HCT116 (cell line): Measurements from ENCODE around the gene CDH4.

Experiments
- CEBPB ChIP-seq: IDR thresholded peaks from 2 replicates; pipeline ENCODE4 v1.6.1; 2012; ENCODE audit warnings: low read depth
- CTCF ChIP-seq, 3 experiments: fragments of 200-600 bp in 1 of 3; sonication (generic) in 1 of 3; IDR thresholded peaks in 2 of 3; conservative IDR thresholded peaks in 1 of 3; 2 replicates each; pipeline ENCODE4 v1.5.1; 2012 to 2017; ENCODE audit warnings: low read depth in 2 of 3, low read length in 2 of 3, antibody characterized with exemption in 1 of 3, borderline replicate concordance in 1 of 3, control low read depth in 1 of 3, mild to moderate bottlenecking in 1 of 3, mixed read lengths in 1 of 3, mixed run types in 1 of 3, moderate library complexity in 1 of 3; ENCODE audit not compliant: insufficient read depth in 1 of 3
- EGR1 ChIP-seq: IDR thresholded peaks from 2 replicates; pipeline ENCODE4 v1.6.1; 2012; ENCODE audit warnings: low read depth
- EZH2 ChIP-seq: fragments of 200-600 bp; sonication (generic); IDR thresholded peaks from 2 replicates; pipeline ENCODE4 v1.6.1; 2017; ENCODE audit warnings: antibody characterized with exemption, mixed run types
- EZH2phosphoT487 ChIP-seq: fragments of 200-600 bp; IDR thresholded peaks from 2 replicates; pipeline ENCODE4 v1.6.1; 2018; ENCODE audit warnings: antibody characterized with exemption, borderline replicate concordance
- FOSL1 ChIP-seq: IDR thresholded peaks from 2 replicates; pipeline ENCODE4 v1.6.1; 2012; ENCODE audit warnings: low read depth
- POLR2A ChIP-seq: IDR thresholded peaks from 2 replicates; pipeline ENCODE4 v1.7.0; 2011; ENCODE audit warnings: borderline replicate concordance; ENCODE audit not compliant: insufficient read depth, insufficient read length; ENCODE audit errors: extremely low read depth
- POLR2AphosphoS5 ChIP-seq: IDR thresholded peaks from 2 replicates; pipeline ENCODE4 v1.6.1; 2011; ENCODE audit warnings: mild to moderate bottlenecking, low read depth, low read length, moderate library complexity
- SIN3A ChIP-seq: IDR thresholded peaks from 2 replicates; pipeline ENCODE4 v1.6.1; 2012; ENCODE audit warnings: low read depth
- SP1 ChIP-seq: IDR thresholded peaks from 2 replicates; pipeline ENCODE4 v1.6.1; 2012; ENCODE audit warnings: low read depth
- YY1 ChIP-seq: IDR thresholded peaks from 2 replicates; pipeline ENCODE4 v1.6.1; 2011; ENCODE audit warnings: low read length, low read depth, moderate library complexity, mild to moderate bottlenecking; ENCODE audit not compliant: insufficient replicate concordance; ENCODE audit errors: extremely low read depth
- ZNF274 ChIP-seq: fragments of 200-500 bp; sonication (Bioruptor generic); IDR thresholded peaks from 2 replicates; pipeline ENCODE4 v1.6.1; 2014; ENCODE audit warnings: mild to moderate bottlenecking, low read depth, low read length, inconsistent platforms

- no peak for TF ChIP-seq POLR2A
- no peak for TF ChIP-seq CTCF (IDR thresholded peaks at IDR 0.05 in 2 of 3, conservative IDR thresholded peaks at IDR 0.05 in 1 of 3; ENCODE audit: borderline replicate concordance in 1 of 3, insufficient read depth in 1 of 3, low read depth in 2 of 3, low read length in 2 of 3)
- TF ChIP-seq EGR1: no peak
- no peak for TF ChIP-seq EZH2
- no peak for TF ChIP-seq YY1
- TF ChIP-seq POLR2AphosphoS5: no peak
- TF ChIP-seq EZH2phosphoT487: no peak
- TF ChIP-seq ZNF274: no peak
- no peak for TF ChIP-seq SIN3A
- TF ChIP-seq FOSL1: no peak
- TF ChIP-seq SP1: no peak
- no peak for TF ChIP-seq CEBPB
Observed at GRCh38 chr20:61555566-61555965, 303.5 kb downstream of the CDH4 start.
